GM23338 (cell line): ENCODE measurements around the gene PLCG2. TPM values are rescaled to one million over a fixed set of nuclear protein-coding genes. Genes with fewer than 3 reads are reported as not detected.

ENCODE experiments used
- ATAC-seq: fragments of 200-7000 bp; cut with Tn5 transposase; 3 replicates; pipeline ENCODE4 v1.9.1; 2020
- DNase-seq: peaks from one replicate; pipeline ENCODE4 v3.0.0-alpha.2; 2015; ENCODE audit warnings: low spot score
- H2AFZ ChIP-seq: fragments of 200-600 bp; sonication (generic); 2 replicates; pipeline ENCODE4 v1.8.0; 2016; ENCODE audit warnings: antibody characterized with exemption, mild to moderate bottlenecking, moderate library complexity
- H3F3A ChIP-seq: fragments of 200-600 bp; sonication (generic); replicated peaks from 2 replicates; pipeline ENCODE4 v1.8.0; 2017; ENCODE audit warnings: antibody characterized with exemption, mixed run types, low read depth
- H3K27ac ChIP-seq: fragments of 200-600 bp; sonication (generic); 2 replicates; pipeline ENCODE4 v1.6.1; 2016; ENCODE audit warnings: low read depth
- H3K27me3 ChIP-seq: fragments of 200-600 bp; sonication (generic); 2 replicates; pipeline ENCODE4 v1.8.0; 2016; ENCODE audit warnings: mild to moderate bottlenecking, mixed run types, moderate library complexity; ENCODE audit not compliant: insufficient read depth
- H3K36me3 ChIP-seq: fragments of 200-600 bp; sonication (generic); 2 replicates; pipeline ENCODE4 v1.8.0; 2016; ENCODE audit warnings: mild to moderate bottlenecking; ENCODE audit not compliant: insufficient read depth
- H3K4me1 ChIP-seq: fragments of 200-600 bp; sonication (generic); 2 replicates; pipeline ENCODE4 v1.8.0; 2016; ENCODE audit warnings: mild to moderate bottlenecking, moderate library complexity; ENCODE audit not compliant: insufficient read depth
- H3K4me2 ChIP-seq: fragments of 200-600 bp; sonication (generic); 2 replicates; pipeline ENCODE4 v1.7.1; 2017; ENCODE audit warnings: mixed run types
- H3K4me3 ChIP-seq: fragments of 200-600 bp; sonication (generic); 2 replicates; pipeline ENCODE4 v1.6.1; 2016; ENCODE audit warnings: mixed run types
- H3K79me2 ChIP-seq: fragments of 200-600 bp; sonication (generic); replicated peaks from 2 replicates; pipeline ENCODE4 v1.8.0; 2017; ENCODE audit warnings: mild to moderate bottlenecking; ENCODE audit not compliant: insufficient read depth
- H3K9me2 ChIP-seq: fragments of 200-600 bp; sonication (generic); 2 replicates; pipeline ENCODE4 v1.8.0; 2017; ENCODE audit not compliant: insufficient read depth
- H4K20me1 ChIP-seq: fragments of 200-600 bp; sonication (generic); replicated peaks from 2 replicates; pipeline ENCODE4 v1.8.0; 2017; ENCODE audit warnings: mild to moderate bottlenecking; ENCODE audit not compliant: insufficient read depth
- H3K27ac Mint-ChIP-seq: 2 replicates; pipeline ENCODE4 v1.8.0; 2020; ENCODE audit warnings: inconsistent platforms, mild to moderate bottlenecking, moderate library complexity, mixed read lengths
- H3K27me3 Mint-ChIP-seq: 3 replicates; pipeline ENCODE4 v1.8.0; 2022; ENCODE audit warnings: low read depth, mild to moderate bottlenecking, moderate library complexity, mixed read lengths, inconsistent platforms; ENCODE audit not compliant: insufficient read depth, poor library complexity
- H3K36me3 Mint-ChIP-seq: 3 replicates; pipeline ENCODE4 v1.8.0; 2021; ENCODE audit warnings: low read depth, mild to moderate bottlenecking, inconsistent platforms, moderate library complexity, mixed read lengths
- H3K4me1 Mint-ChIP-seq: 3 replicates; pipeline ENCODE4 v1.8.0; 2020; ENCODE audit warnings: mild to moderate bottlenecking, inconsistent platforms, mixed read lengths
- H3K4me3 Mint-ChIP-seq: 3 replicates; pipeline ENCODE4 v1.8.0; 2021; ENCODE audit warnings: moderate library complexity, mild to moderate bottlenecking, inconsistent platforms, mixed read lengths
- H3K9me3 Mint-ChIP-seq: 3 replicates; pipeline ENCODE4 v1.8.0; 2020; ENCODE audit warnings: moderate library complexity, mild to moderate bottlenecking, inconsistent platforms, mixed read lengths
- CREB1 ChIP-seq: fragments of 250-450 bp; sonication (Bioruptor Pico); IDR thresholded peaks from 2 replicates; pipeline ENCODE4 v1.5.0; 2020; ENCODE audit warnings: low read depth, mild to moderate bottlenecking, moderate library complexity
- EZH2 ChIP-seq: fragments of 200-600 bp; sonication (generic); IDR thresholded peaks from one replicate; pipeline ENCODE4 v1.8.0; 2017; ENCODE audit warnings: antibody characterized with exemption, mild to moderate bottlenecking, low read depth; ENCODE audit not compliant: unreplicated experiment
- EZH2phosphoT487 ChIP-seq: fragments of 200-600 bp; sonication (generic); IDR thresholded peaks from one replicate; pipeline ENCODE4 v1.8.1; 2018; ENCODE audit warnings: antibody characterized with exemption; ENCODE audit not compliant: unreplicated experiment
- JUNB ChIP-seq: IDR thresholded peaks from one replicate; pipeline ENCODE4 v1.6.1; 2016; ENCODE audit warnings: antibody characterized with exemption; ENCODE audit not compliant: unreplicated experiment
- NANOG ChIP-seq: IDR thresholded peaks from 2 replicates; pipeline ENCODE4 v1.6.1; 2016; ENCODE audit warnings: antibody characterized with exemption, borderline replicate concordance
- POLR2AphosphoS5 ChIP-seq: IDR thresholded peaks from 2 replicates; pipeline ENCODE4 v1.6.1; 2016; ENCODE audit warnings: antibody characterized with exemption, low read depth
- STAT1 ChIP-seq: IDR thresholded peaks from one replicate; pipeline ENCODE4 v1.6.1; 2016; ENCODE audit warnings: antibody characterized with exemption; ENCODE audit not compliant: unreplicated experiment
- ZNF114 ChIP-seq: fragments of 250-450 bp; sonication (Bioruptor Pico); IDR thresholded peaks from 2 replicates; pipeline ENCODE4 v1.5.0; 2020; ENCODE audit warnings: mild to moderate bottlenecking, moderate library complexity
- ZNF331 ChIP-seq: fragments of 250-450 bp; sonication (Bioruptor Pico); IDR thresholded peaks from 2 replicates; pipeline ENCODE4 v1.5.0; 2020; ENCODE audit warnings: low read depth, mild to moderate bottlenecking, moderate library complexity
- polyA plus RNA-seq: library from polyadenylated mRNA; unstranded; fragments of >200 nt; fragmentation: Nextera tagmentation; extraction: Ambion mirVana; gene quantifications from 2 replicates; pipeline ENCODE4 v1.2.1, GENCODE V29; 2016
- total RNA-seq: library from RNA; depleted of rRNA; stranded (reverse); fragments of >200 nt; shearing (Covaris generic); gene quantifications from 2 replicates; pipeline ENCODE4 v1.2.3, GENCODE V29; 2014
- TF ChIP-seq, protein P1 (sequence below): fragments of 250-450 bp; sonication (Bioruptor Pico); IDR thresholded peaks from 2 replicates; pipeline ENCODE4 v1.5.0; 2020; ENCODE audit warnings: mild to moderate bottlenecking, moderate library complexity
- TF ChIP-seq, protein P2 (sequence below), 2 experiments: fragments of 200-600 bp in 1 of 2; sonication (generic) in 1 of 2; conservative IDR thresholded peaks; 2 replicates each; pipeline versions ENCODE4 v1.5.1 to v1.6.1; 2016 to 2017; ENCODE audit warnings: antibody characterized with exemption in 2 of 2, low read depth in 2 of 2, mild to moderate bottlenecking in 2 of 2, moderate library complexity in 1 of 2
- TF ChIP-seq, protein P3 (sequence below): IDR thresholded peaks from 2 replicates; pipeline ENCODE4 v1.6.1; 2016; ENCODE audit warnings: antibody characterized with exemption
- TF ChIP-seq, protein P4 (sequence below): IDR thresholded peaks from one replicate; pipeline ENCODE4 v1.6.1; 2018; ENCODE audit warnings: antibody characterized with exemption; ENCODE audit not compliant: unreplicated experiment

The PLCG2 gene
- total and polyA plus RNA-seq, 2 experiments from 2014 or later = 2.4 to 5.9 TPM

DNA sequence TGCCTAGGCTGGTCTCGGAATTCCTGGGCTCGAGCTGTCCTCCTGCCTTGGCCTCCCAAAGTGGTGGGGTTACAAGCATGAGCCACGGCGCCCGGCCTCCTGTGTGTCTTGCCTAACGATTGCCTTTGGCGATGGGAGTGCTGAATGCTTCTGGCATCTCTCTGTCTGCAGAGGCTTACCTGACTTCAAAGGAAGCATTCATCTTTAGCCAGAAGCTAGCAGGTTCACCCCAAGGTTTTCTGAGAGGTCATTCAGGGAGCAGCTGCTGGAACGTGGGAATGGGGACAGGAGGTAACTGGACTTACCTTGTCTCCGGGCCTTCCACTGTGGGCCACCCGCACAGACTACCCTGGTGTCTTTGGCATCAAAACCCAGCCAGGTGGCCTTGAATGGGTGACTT, 54.7 kb downstream of the PLCG2 start:
- H3K79me2 ChIP-seq = no peaks in the 10 kb centered on the region
- TF ChIP-seq, protein P1, sequence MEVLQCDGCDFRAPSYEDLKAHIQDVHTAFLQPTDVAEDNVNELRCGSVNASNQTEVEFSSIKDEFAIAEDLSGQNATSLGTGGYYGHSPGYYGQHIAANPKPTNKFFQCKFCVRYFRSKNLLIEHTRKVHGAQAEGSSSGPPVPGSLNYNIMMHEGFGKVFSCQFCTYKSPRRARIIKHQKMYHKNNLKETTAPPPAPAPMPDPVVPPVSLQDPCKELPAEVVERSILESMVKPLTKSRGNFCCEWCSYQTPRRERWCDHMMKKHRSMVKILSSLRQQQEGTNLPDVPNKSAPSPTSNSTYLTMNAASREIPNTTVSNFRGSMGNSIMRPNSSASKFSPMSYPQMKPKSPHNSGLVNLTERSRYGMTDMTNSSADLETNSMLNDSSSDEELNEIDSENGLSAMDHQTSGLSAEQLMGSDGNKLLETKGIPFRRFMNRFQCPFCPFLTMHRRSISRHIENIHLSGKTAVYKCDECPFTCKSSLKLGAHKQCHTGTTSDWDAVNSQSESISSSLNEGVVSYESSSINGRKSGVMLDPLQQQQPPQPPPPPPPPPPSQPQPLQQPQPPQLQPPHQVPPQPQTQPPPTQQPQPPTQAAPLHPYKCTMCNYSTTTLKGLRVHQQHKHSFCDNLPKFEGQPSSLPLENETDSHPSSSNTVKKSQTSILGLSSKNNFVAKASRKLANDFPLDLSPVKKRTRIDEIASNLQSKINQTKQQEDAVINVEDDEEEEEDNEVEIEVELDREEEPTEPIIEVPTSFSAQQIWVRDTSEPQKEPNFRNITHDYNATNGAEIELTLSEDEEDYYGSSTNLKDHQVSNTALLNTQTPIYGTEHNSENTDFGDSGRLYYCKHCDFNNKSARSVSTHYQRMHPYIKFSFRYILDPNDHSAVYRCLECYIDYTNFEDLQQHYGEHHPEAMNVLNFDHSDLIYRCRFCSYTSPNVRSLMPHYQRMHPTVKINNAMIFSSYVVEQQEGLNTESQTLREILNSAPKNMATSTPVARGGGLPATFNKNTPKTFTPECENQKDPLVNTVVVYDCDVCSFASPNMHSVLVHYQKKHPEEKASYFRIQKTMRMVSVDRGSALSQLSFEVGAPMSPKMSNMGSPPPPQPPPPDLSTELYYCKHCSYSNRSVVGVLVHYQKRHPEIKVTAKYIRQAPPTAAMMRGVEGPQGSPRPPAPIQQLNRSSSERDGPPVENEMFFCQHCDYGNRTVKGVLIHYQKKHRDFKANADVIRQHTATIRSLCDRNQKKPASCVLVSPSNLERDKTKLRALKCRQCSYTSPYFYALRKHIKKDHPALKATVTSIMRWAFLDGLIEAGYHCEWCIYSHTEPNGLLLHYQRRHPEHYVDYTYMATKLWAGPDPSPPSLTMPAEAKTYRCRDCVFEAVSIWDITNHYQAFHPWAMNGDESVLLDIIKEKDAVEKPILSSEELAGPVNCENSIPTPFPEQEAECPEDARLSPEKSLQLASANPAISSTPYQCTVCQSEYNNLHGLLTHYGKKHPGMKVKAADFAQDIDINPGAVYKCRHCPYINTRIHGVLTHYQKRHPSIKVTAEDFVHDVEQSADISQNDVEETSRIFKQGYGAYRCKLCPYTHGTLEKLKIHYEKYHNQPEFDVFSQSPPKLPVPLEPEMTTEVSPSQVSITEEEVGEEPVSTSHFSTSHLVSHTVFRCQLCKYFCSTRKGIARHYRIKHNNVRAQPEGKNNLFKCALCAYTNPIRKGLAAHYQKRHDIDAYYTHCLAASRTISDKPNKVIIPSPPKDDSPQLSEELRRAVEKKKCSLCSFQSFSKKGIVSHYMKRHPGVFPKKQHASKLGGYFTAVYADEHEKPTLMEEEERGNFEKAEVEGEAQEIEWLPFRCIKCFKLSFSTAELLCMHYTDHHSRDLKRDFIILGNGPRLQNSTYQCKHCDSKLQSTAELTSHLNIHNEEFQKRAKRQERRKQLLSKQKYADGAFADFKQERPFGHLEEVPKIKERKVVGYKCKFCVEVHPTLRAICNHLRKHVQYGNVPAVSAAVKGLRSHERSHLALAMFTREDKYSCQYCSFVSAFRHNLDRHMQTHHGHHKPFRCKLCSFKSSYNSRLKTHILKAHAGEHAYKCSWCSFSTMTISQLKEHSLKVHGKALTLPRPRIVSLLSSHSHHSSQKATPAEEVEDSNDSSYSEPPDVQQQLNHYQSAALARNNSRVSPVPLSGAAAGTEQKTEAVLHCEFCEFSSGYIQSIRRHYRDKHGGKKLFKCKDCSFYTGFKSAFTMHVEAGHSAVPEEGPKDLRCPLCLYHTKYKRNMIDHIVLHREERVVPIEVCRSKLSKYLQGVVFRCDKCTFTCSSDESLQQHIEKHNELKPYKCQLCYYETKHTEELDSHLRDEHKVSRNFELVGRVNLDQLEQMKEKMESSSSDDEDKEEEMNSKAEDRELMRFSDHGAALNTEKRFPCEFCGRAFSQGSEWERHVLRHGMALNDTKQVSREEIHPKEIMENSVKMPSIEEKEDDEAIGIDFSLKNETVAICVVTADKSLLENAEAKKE = no peak
- TF ChIP-seq CREB1 = no peak
- no peak for TF ChIP-seq STAT1
- TF ChIP-seq, protein P2, sequence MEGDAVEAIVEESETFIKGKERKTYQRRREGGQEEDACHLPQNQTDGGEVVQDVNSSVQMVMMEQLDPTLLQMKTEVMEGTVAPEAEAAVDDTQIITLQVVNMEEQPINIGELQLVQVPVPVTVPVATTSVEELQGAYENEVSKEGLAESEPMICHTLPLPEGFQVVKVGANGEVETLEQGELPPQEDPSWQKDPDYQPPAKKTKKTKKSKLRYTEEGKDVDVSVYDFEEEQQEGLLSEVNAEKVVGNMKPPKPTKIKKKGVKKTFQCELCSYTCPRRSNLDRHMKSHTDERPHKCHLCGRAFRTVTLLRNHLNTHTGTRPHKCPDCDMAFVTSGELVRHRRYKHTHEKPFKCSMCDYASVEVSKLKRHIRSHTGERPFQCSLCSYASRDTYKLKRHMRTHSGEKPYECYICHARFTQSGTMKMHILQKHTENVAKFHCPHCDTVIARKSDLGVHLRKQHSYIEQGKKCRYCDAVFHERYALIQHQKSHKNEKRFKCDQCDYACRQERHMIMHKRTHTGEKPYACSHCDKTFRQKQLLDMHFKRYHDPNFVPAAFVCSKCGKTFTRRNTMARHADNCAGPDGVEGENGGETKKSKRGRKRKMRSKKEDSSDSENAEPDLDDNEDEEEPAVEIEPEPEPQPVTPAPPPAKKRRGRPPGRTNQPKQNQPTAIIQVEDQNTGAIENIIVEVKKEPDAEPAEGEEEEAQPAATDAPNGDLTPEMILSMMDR (conservative IDR thresholded peaks at IDR 0.05; ENCODE audit: low read depth in 2 of 2) = no peak
- no peak for TF ChIP-seq POLR2AphosphoS5
- TF ChIP-seq JUNB = no peak
- TF ChIP-seq, protein P3, sequence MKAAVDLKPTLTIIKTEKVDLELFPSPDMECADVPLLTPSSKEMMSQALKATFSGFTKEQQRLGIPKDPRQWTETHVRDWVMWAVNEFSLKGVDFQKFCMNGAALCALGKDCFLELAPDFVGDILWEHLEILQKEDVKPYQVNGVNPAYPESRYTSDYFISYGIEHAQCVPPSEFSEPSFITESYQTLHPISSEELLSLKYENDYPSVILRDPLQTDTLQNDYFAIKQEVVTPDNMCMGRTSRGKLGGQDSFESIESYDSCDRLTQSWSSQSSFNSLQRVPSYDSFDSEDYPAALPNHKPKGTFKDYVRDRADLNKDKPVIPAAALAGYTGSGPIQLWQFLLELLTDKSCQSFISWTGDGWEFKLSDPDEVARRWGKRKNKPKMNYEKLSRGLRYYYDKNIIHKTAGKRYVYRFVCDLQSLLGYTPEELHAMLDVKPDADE = no peak
- TF ChIP-seq EZH2phosphoT487 = no peak
- TF ChIP-seq NANOG = no peak
- no peak for TF ChIP-seq ZNF114 (CRISPR knock-in tag)
- no peak for TF ChIP-seq EZH2
- TF ChIP-seq, protein P4, sequence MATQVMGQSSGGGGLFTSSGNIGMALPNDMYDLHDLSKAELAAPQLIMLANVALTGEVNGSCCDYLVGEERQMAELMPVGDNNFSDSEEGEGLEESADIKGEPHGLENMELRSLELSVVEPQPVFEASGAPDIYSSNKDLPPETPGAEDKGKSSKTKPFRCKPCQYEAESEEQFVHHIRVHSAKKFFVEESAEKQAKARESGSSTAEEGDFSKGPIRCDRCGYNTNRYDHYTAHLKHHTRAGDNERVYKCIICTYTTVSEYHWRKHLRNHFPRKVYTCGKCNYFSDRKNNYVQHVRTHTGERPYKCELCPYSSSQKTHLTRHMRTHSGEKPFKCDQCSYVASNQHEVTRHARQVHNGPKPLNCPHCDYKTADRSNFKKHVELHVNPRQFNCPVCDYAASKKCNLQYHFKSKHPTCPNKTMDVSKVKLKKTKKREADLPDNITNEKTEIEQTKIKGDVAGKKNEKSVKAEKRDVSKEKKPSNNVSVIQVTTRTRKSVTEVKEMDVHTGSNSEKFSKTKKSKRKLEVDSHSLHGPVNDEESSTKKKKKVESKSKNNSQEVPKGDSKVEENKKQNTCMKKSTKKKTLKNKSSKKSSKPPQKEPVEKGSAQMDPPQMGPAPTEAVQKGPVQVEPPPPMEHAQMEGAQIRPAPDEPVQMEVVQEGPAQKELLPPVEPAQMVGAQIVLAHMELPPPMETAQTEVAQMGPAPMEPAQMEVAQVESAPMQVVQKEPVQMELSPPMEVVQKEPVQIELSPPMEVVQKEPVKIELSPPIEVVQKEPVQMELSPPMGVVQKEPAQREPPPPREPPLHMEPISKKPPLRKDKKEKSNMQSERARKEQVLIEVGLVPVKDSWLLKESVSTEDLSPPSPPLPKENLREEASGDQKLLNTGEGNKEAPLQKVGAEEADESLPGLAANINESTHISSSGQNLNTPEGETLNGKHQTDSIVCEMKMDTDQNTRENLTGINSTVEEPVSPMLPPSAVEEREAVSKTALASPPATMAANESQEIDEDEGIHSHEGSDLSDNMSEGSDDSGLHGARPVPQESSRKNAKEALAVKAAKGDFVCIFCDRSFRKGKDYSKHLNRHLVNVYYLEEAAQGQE = no peak
- no peak for TF ChIP-seq ZNF331 (CRISPR knock-in tag)
- Mint-ChIP-seq H3K4me1 (peaks cover 24% of the 10 kb centered on the region), H3K9me3 (no peaks in the 10 kb centered on the region), H3K36me3 (no peaks in the 10 kb centered on the region), H3K27ac (no peak overlapping the region), H3K27me3 (peaks cover 12% of the 10 kb centered on the region), H3K4me3 (no peak overlapping the region)
- ATAC-seq (no peak), DNase-seq (no peak)
- H4K20me1 ChIP-seq = no peaks in the 10 kb centered on the region
- no peaks in the 10 kb centered on the region for H3K36me3 ChIP-seq
- no peak overlapping the region for H3K4me2 ChIP-seq
- H3K4me3 ChIP-seq = no peak overlapping the region
- H3K27ac ChIP-seq = no peak overlapping the region
- no peaks in the 10 kb centered on the region for H3F3A ChIP-seq
- peaks cover 9% of the 10 kb centered on the region; the same call in 1 of the 2 replicates for H3K4me1 ChIP-seq
- H2AFZ ChIP-seq = no peak overlapping the region
- H3K27me3 ChIP-seq = no peaks in the 10 kb centered on the region
- no peaks in the 10 kb centered on the region for H3K9me2 ChIP-seq
